Epidermal melanocyte (primary cell): ENCODE results near the gene SLC6A19.

Experiments used
- DNase-seq: peaks from one replicate; pipeline ENCODE4 v3.0.0; 2011; ENCODE audit warnings: low spot score; ENCODE audit not compliant: insufficient read length

SLC6A19 gene

DNA sequence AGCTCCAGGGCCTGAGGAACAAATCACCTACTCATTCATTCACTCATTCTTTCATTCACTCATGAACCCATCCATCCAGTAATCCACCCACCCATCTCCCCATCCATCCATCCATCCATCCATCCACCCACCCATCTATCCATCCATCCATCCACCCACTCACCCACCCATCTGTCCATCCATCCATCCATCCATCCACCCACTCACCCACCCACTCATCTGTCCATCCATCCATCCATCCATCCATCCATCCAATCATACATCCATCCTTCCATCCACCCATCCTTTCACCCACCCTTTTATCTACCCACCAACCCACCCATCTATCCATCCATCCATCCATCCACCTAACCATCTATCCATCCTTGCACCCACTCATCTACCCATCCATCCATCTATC is 35.5 kb upstream of the SLC6A19 start:
- DNase-seq = no peak

DNA sequence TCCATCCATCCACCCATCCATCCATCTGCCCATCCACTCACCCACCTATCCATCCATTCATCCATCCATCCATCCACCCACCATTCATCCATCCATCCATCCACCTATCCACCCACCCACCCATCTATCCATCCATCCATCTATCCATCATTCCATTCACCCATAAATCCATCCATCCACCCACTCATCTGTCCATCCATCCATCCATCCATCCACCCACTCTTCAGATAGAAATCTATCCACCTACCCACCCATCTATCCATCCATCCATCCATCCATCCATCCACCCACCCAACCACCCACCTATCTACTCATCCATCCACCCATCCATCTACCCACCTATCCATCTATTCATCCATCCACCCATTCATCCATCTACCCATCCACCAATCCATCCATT is 35.0 kb upstream of the SLC6A19 start:
- no peak for DNase-seq

DNA sequence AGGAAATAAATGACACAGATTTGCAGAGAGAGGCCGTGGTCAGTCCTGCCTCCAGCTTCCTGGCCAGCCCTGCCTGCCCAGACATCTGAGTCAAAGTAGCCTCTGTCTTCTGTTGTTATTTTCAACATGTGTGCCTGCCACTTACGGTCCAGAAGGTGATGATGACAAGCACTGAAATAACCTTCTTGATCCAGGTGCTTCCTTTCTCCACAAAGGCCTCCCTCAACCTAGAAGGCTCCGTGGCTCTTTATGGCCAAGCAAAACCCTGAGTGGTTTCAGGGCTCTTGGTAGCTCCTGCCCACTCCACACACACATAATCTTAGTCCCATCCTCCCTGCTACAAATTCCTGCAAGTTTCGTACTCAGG is 34.1 kb upstream of the SLC6A19 start:
- no peak for DNase-seq

DNA sequence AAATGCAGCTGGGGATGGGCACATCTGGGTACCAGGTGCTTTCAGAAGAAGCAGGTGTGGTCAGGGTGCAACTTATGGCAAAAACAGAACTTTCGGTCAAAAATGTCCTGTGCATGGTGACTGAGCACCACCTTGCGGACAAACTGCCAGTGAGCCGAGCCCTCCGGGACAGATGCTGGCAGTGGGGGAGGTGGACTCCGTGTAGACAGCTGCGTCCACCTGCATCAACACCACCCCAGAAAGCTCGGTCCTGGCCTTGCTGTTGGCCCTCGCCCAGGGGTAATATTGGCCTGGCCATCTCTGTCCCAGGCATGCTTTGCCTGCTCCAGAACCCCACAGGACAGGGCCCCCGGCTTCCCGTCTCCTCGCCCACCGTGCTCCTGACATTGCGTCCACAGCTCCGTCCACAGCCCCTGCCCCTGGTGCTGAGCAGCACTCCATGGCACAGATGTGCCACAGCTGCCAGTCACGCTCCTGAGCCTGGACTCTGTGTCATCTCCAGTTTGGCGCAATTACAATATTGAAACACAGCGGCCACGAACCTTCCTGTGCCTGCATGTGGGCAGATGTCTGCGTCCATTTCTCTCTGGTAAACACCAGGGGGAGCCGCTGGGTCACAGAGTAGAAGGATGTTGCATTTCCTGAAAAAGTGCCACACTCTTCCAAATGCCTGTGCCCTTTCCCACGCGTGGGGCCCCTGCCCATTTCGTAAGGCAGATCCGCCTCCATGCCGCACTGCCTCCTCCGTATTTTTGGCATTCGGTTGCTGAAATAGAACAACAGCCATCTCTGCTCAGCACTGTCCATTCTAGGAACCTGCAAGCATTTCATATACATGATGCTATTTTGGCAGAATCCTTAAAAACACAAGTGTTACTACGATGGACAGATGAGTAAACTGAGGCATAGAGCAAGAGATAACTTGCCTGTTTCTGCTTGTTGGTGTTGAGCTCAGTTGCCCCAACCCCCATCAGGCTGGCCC is 33.4 kb upstream of the SLC6A19 start:
- peak; percentile 70 for DNase-seq

DNA sequence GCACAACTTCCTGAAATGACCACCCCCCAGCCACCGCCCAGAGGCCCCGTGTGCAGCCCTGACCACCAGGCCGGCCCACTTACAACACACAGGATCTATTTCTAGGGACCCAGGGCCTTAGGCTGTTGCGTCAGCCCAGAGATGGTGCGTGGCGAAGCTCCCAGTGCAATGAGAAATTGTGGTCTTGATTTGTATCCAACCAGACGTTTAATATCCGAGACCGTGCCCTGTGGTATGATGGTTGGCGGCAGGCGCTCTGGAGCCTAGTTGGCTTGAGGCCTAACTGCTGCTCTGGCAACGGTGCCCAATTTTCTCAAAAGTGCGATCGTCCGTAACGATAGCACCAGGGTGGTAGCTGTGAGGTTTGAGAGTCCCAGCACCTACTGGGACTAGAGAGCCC is 32.6 kb upstream of the SLC6A19 start:
- DNase-seq = no peak

DNA sequence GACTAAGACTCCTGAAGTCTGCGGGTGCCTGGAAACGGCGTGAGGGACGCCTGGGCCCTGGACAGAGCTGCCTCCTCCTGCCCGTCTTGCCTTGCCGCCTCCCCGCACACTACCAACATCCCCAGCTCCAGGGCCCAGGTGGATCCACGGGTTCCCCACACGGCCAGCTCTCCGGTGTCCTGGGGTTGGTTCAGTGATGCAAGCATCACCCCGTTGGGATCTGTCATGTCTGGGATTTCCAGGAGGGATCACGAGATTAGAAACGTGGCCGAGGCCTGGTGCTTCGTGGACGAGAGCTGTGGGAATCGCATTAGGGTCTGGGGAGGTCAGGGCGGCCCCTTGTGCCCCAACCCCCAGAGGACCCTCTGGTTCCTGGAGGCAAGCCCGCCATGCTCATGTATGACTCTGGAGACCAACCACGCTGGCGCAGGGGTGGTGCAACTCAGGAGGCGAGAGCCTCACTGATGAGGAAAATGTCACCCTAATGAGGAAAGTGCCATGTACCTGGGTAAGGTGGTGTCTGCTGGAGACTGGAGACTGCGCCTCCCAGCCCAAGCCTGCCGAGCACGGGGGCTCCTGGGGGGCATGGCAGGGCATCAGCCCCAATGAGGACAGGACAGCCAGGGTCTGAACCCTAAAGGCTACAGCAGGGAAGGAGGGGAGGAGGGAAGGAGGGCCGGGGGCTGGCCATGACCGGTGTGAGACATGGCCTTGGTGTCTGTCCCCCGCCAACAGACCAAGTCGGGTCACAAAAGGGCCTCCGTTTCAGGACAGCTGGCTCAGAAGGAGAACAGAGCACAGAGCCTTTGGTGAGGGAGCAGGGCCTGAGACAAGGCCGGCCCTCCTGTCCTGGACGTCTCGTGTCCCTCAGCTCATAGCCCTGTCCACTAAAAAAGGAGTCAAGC is 31.9 kb upstream of the SLC6A19 start:
- DNase-seq = no peak

DNA sequence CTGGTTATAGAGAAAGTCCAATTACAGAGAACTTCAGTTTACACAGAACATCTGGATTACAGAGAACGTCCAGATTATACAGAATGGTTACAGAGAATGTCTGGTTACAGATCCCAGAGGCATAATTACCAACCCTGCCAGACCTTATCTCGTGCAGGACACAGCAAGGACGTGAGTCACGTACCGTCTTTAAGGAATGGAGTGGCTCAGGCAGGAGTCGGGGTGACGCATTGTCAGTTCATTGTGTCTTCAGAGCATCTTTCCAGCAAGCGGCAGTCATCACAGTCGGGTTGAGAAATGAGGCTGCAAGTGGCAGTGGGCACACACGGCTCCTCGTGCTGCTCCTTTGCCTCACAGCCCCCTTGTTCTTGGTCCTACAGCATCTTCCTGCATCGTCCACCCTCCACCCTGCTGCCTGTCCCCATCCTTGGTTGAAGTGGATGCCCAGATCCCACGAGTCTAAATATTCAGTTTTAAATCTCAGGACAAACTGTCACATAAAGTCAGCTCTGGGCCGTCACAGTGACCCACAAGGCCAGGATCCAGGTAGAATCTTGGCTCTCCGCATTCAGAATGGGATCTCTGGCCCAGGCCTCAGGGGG is 30.0 kb upstream of the SLC6A19 start:
- DNase-seq = no peak

DNA sequence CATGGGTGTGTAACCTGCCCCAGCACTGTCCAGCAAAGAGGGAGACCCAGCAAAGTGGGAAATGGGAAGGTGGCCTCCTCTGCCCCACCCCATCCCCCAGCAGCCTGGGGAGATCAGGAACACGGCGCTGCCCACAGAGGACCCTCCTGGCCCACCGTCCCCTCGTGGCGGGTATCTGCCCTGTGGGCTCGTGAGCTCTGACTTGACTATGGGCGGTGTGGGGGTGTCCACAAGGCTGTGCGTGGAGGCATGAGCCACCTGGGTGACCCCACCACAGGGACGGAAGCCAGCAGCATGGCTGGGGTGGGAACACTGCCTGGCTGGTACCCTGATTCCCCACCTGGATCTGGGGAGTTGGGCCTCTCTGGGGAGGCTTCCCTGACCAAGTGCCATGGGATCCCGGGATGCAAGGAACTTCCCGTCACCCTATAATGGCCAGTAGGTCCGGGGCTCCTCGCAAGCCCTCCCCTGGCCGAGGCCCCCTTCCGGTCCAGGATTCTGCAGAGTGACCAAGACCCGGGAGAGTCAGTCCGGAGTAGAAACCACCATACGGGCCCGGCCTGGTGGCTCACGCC is 29.3 kb upstream of the SLC6A19 start:
- DNase-seq = no peak

DNA sequence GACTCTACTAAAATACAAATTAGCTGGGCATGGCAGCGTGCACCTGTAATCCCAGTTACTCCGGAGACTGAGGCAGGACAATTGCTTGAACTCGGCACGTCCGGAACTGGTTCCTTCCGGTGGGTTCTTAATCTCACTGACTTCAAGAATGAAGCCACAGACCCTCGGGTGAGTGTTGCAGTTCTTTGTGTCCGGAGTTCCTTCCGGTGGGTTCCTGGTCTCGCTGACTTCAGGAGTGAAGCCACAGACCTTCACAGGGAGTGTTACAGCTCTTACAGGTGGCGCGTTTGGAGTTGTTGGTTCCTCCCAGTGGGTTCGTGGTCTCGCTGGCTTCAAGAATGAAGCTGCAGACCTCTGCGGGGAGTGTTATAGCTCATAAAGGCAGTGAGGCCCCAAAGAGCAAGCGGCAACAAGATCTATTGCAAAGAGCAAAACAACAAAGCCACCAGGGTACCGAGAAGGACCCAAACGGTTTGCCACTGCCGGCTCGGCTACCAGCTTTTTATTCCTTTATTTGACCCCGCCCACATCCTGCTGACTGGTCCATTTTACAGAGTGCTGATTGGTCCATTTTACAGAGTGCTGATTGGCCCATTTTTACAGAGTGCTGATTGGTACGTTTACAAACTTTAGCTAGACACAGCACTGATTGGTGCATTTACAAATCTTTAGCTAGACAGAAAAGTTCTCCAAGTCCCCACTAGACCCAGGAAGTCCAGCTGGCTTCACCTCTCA is 28.6 kb upstream of the SLC6A19 start:
- no peak for DNase-seq

DNA sequence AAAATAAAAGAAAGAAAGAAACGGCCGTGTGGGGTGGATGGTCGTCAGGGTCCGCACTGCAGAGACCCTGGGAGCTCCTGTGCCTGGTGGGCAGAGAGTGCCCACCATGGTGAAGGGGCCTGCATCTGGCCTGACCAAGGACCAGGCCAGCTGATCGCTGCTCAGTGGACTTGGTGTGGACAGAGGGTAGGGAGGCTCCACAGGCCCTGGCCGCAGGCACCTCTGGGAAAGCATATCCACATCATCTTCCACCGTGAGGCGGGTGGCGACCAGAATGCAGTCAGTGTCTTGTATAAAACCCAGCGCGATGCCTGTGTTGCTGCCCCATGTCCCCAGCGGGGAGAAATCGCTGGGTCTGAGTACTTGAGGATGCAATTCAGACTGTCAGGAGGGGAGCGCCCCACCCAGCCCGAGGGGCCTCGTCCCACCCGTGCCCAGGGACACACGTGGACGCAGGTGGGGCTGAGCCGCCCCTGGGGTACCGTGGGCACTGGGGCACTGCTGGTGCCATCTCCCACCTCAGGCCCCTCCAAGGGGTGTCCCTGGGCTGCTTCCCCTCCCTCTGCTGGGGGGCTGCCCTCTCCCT is 27.8 kb upstream of the SLC6A19 start:
- no peak for DNase-seq

DNA sequence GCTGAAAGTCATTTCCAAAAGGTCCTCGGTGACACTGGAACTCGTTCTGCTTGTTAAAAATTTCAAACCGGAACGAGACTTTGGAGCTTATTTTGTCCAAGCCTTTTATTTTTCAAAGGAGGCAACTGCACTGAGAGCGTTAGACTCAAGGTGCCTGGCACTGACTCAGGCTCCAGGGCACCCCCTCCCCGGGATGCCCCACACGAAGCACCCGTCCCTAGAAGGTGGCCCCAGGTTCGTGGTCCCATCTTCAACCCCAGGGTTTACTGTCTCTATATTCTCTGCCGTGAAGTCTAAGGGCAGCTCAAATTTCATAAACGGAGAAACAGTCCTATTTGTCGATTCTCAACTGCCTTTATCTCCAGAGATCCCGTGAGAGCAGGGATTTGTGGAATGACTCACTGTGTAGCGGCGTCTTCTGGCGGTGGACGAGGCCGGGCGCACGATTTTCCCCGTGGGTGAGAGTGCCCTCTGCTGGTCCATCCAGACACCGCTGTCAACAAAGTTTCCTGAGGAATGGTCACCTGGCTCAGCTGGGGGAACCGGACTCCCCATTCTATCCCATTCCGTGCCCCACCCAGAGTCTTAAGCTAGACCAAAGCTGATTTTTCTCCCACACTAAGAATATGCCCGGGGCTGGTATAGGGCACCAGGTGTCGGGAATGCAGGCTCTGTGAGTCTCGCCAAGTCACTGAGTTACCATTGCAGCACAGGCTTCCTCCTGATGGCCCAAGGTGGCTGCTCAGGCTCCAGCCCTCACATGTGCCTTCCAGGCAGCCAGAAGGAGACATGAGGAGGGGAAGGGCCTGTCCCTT is 27.1 kb upstream of the SLC6A19 start:
- DNase-seq = no peak

DNA sequence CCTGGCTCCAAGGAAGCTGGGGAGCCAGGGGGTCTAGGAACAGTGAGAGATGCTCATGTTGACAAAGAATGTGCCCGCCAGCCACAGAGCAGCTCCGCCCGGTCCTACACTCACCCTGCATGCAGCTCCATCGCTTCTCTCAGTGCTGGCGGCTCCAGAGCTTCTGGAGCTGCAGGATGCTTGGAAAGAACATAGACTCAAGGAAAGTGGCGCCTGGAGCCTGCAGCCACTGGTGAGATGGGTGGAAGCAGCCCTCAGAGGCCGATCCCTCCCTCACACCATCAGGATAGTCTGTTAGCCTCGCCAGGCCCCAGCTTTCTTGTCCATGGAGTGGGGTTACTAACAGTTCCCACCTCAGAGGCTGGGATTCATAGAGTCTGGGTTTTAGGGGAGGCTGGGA is 26.4 kb upstream of the SLC6A19 start:
- no peak for DNase-seq

DNA sequence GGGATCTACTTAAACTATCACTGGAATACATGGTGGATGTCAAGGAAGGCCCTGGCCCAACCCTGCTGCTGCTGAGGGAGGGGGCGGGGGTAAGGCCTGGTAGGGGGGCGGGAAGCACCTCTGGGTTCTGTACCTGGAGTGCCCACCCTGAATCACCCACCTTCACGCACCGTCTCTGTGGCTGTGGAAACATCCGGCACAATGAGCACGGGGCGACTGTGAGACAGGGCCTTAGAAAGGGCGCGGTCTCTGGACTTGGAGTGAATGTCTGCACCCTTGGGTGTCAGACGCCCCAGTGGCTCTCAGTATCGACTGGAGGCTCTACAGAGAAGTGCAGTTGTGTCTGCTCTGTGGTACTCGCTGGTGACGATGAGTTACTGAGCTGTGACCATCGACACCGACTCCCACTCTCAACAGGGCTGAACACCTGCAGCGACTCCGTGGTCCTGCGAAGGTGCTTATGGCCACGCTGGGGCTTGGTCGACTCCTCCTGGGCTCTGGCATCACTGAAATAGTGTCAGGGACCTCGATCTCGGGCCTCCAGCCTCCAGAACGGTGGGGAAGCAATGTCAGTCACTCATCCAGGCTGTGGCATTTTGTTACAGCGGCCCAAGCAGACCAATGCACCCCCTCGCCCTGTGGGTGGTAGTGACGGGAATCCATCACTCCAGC is 25.5 kb upstream of the SLC6A19 start:
- no peak for DNase-seq

DNA sequence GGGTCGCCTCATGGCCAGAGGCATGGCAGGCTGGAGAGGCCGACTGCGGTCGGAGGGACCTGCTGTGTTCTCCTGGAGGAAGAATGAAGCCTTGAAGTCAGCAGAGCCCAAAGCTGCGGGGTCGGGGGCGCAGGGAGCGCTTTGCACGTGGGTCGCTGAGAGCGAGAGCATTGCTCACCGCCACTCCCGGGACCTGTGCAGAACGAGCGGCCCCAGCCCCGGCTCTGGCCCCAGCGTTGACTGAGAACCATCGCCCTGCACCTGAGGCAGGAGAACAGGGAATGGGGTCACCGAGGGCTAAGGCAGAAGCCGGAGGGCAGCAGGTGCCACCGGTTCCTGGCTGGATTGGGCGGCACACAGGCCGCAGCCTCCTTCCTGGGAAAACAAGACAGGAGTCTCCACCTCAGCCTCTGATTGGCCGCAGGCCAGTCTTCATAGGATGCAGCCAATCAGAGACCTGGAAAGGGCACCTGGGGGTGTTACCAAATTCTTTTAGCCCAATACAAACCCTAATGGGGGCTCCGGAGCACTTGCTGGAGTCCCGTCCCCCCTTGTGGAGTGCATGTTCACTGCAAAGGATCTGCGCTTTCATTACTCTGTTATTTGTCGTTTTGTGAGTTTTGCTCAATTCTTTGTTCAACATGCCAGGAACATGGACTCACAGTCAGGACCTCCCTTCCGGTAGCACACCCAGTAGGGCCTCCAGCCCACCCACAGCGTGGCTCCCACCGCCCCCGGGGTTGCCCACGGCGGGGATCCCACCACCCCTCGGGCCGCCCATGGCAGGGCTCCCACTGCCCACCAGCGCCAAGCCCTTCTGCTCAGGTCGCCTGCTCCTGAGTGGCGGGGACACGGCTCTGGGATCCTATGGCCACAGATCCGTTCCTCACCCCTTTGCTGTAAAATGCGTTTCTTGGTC is 24.7 kb upstream of the SLC6A19 start:
- no peak for DNase-seq

DNA sequence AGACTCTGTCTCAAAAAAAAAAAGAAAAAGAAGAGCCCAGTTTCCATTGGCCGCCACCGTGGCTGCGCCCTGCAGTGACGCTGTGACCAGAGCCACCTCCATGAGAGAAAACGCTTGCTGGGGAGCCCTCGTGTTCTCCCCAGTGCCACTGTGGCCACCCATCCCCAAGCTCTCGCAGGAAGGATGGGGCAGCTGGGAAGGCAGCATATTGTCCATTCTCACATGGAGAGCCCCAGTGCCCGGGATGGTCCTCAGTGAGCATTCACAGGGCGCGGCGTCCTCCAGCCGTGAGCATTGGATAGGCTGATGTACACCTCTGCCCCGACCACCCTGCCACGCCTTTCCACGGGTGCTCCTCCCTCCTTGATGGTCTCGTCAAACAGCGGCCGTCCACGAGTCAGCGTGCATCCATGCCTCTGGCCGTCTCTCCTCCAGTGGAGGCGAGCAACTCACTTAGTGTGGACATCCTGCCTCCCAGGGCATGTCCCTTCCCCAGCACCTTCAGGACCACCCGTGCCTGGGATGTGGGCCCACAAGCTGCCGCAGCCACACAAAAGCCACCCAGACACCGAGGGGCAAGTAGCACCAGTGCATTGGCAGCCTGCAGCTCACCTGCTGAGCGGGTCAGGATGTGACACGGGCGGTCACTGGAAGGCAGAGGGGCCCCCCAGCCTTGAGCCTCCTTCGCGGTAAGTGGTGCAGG is 23.4 kb upstream of the SLC6A19 start:
- DNase-seq = no peak

DNA sequence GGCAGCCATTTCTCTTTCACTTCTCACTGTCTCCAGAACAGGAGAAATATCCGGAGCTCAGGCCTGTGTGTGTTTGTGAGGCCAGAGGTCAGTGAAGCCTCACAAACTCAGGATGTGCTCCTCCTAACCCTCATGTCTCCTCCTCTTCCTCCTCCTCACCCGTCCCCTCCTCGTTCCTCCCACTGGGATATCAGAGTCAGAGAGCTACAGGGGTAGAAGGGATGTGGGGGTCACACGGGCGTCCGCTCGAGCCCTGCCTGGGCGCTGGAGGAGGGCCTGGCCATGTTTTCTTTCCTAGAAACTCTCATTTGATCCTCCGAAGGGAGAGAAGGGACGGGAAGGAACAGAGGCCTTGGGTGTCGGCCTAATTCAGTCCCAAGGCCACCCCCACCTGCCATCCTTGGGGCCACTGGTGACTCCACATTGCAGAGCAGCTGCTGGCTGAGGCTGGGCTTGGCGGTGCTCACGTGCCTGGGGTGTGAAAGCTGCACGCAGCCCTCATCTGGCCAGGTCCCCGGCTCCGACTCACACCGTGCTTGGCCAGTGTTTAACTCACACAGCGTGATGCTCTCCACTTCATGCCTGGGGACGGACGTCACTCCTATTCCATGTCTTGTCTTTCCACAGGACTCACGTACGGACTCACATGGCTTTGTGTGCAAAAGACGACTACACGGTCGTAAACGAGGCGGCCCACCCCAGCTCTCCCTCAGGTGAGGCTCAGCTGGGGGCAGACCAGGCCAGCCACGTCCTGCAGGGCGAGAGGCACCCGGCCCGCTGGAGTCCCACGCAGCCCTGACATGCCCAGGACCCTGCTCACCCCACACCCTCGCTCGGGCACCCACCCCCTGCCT is 22.6 kb upstream of the SLC6A19 start:
- no peak for DNase-seq

DNA sequence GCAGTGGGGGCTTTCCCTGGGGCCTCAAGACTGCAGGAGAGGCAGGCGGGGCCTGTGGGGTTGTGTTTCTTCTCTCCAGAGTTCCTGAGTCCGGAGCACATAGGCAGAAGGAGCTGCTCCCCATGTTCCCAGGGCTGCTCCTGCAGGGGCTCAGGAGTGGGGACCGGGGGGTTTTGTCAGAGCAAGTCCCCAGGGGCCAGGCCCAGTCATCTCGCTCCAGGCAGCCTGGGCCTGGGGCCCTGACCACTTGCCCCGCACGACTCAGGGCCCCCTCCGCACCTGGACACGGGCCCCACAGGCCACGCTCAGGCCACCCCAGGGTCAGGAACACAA is 22.0 kb upstream of the SLC6A19 start:
- no peak for DNase-seq
